Hepatocyte (in vitro differentiated cells): Measurements from ENCODE around the gene TAF8. TPM values are rescaled to one million over a fixed set of nuclear protein-coding genes. Genes with fewer than 3 reads are reported as not detected.

ENCODE experiments used
- DNase-seq: peaks from one replicate; pipeline ENCODE4 v3.0.0-alpha.2; 2016; ENCODE audit warnings: low spot score
- H2AFZ ChIP-seq: fragments of 200-600 bp; sonication (generic); 2 replicates; pipeline ENCODE4 v1.6.0; 2016; ENCODE audit warnings: antibody characterized with exemption, mild to moderate bottlenecking
- H3K27ac ChIP-seq: fragments of 200-600 bp; sonication (generic); 2 replicates; pipeline ENCODE4 v1.5.1; 2016; ENCODE audit warnings: mild to moderate bottlenecking
- H3K27me3 ChIP-seq: fragments of 200-600 bp; sonication (generic); 2 replicates; pipeline ENCODE4 v1.6.1; 2016
- H3K36me3 ChIP-seq: fragments of 200-600 bp; sonication (generic); replicated peaks from 2 replicates; pipeline ENCODE4 v1.5.1; 2016; ENCODE audit warnings: low read depth; ENCODE audit not compliant: insufficient read depth
- H3K4me1 ChIP-seq: fragments of 200-600 bp; sonication (generic); 2 replicates; pipeline ENCODE4 v1.5.1; 2016; ENCODE audit warnings: mild to moderate bottlenecking, moderate library complexity; ENCODE audit not compliant: insufficient read depth
- H3K4me2 ChIP-seq: fragments of 200-600 bp; sonication (generic); 2 replicates; pipeline ENCODE4 v1.6.0; 2016
- H3K4me3 ChIP-seq: fragments of 200-600 bp; sonication (generic); 2 replicates; pipeline ENCODE4 v1.5.1; 2016; ENCODE audit warnings: mild to moderate bottlenecking
- H3K79me2 ChIP-seq: fragments of 200-600 bp; sonication (generic); 2 replicates; pipeline ENCODE4 v1.6.0; 2017; ENCODE audit warnings: mild to moderate bottlenecking
- H3K9me2 ChIP-seq: fragments of 200-600 bp; sonication (generic); replicated peaks from 2 replicates; pipeline ENCODE4 v1.6.0; 2017; ENCODE audit warnings: mild to moderate bottlenecking; ENCODE audit not compliant: insufficient read depth
- H3K9me3 ChIP-seq: fragments of 200-600 bp; sonication (generic); 2 replicates; pipeline ENCODE4 v1.5.1; 2016; ENCODE audit warnings: low read depth, mild to moderate bottlenecking
- H4K20me1 ChIP-seq: fragments of 200-600 bp; sonication (generic); 2 replicates; pipeline ENCODE4 v1.6.0; 2016; ENCODE audit warnings: mild to moderate bottlenecking; ENCODE audit not compliant: insufficient read depth, poor library complexity, severe bottlenecking
- CTCF ChIP-seq: fragments of 200-600 bp; sonication (generic); IDR thresholded peaks from 2 replicates; pipeline ENCODE4 v1.5.1; 2016; ENCODE audit warnings: antibody characterized with exemption, mild to moderate bottlenecking; ENCODE audit not compliant: poor library complexity
- EZH2 ChIP-seq: fragments of 200-600 bp; sonication (generic); IDR thresholded peaks from 2 replicates; pipeline ENCODE4 v1.6.1; 2016; ENCODE audit warnings: antibody characterized with exemption, mild to moderate bottlenecking, borderline replicate concordance
- EZH2phosphoT487 ChIP-seq: fragments of 200-600 bp; sonication (generic); IDR thresholded peaks from one replicate; pipeline ENCODE4 v1.6.1; 2018; ENCODE audit warnings: antibody characterized with exemption, mild to moderate bottlenecking, low read depth, moderate library complexity; ENCODE audit not compliant: unreplicated experiment, severe bottlenecking
- WGBS: methylation state at CpG from one replicate; pipeline ENCODE4 v1.1.6; 2016; ENCODE audit warnings: low lambda C conversion rate; ENCODE audit errors: missing lambda C conversion rate; 5-methylcytosine and 5-hydroxymethylcytosine counted together
- polyA plus RNA-seq: library from polyadenylated mRNA; unstranded; fragments of >200 nt; fragmentation: Nextera tagmentation; extraction: Ambion mirVana; gene quantifications from 2 replicates; pipeline ENCODE4 v1.2.1, GENCODE V29; 2016
- total RNA-seq: library from RNA; depleted of rRNA; stranded (reverse); fragments of >200 nt; gene quantifications from 2 replicates; pipeline ENCODE4 v1.2.3, GENCODE V29; 2014

TAF8 gene
- total and polyA plus RNA-seq, 2 experiments from 2014 or later = 14.0 to 25.1 TPM

- no peaks in the 10 kb centered on the region for H3K9me3 ChIP-seq
- DNase-seq = peak; percentile 63
- TF ChIP-seq CTCF = no peak
- TF ChIP-seq EZH2phosphoT487 = no peak
- no peak for TF ChIP-seq EZH2
- H3K27ac ChIP-seq = no peak overlapping the region
- no peaks in the 10 kb centered on the region for H3K36me3 ChIP-seq
- peaks cover 33% of the 10 kb centered on the region for H3K4me1 ChIP-seq
- no peak overlapping the region for H3K4me3 ChIP-seq
- H3K9me2 ChIP-seq = no peaks in the 10 kb centered on the region
- H3K27me3 ChIP-seq = no peaks in the 10 kb centered on the region
- H4K20me1 ChIP-seq = no peaks in the 10 kb centered on the region
- no peak overlapping the region for H2AFZ ChIP-seq
- WGBS = 79% methylated on average over 17 of the region's 19 CpGs
- H3K4me2 ChIP-seq = no peak overlapping the region
- H3K79me2 ChIP-seq = peaks cover 8% of the 10 kb centered on the region
Measured at GRCh38 chr6:42106112-42107023, 56.0 kb downstream of the TAF8 start.

GRCh38 chr6:42108071-42108470 lies 57.7 kb downstream of the TAF8 start:
- TF ChIP-seq EZH2phosphoT487 (no peak), EZH2 (no peak)
- Histone ChIP-seq H3K27ac (no peak overlapping the region), H4K20me1 (no peaks in the 10 kb centered on the region), H3K9me2 (no peaks in the 10 kb centered on the region), H3K4me2 (no peak overlapping the region), H3K4me3 (no peak overlapping the region), H3K79me2 (peaks cover 25% of the 10 kb centered on the region), H3K27me3 (no peaks in the 10 kb centered on the region), H3K4me1 (peaks cover 22% of the 10 kb centered on the region), H2AFZ (no peak overlapping the region), H3K9me3 (no peaks in the 10 kb centered on the region), H3K36me3 (no peaks in the 10 kb centered on the region)
- no peak for DNase-seq
- 98% methylated on average over 2 of the region's 2 CpGs for WGBS

GRCh38 chr6:42110683-42111082 lies 60.4 kb downstream of the TAF8 start:
- H3K9me3 ChIP-seq = no peaks in the 10 kb centered on the region
- H3K9me2 ChIP-seq = no peaks in the 10 kb centered on the region
- peaks cover 28% of the 10 kb centered on the region for H3K79me2 ChIP-seq
- no peak for DNase-seq
- H3K4me3 ChIP-seq = no peak overlapping the region
- no peak overlapping the region for H2AFZ ChIP-seq
- no peak overlapping the region for H3K27ac ChIP-seq
- no peaks in the 10 kb centered on the region for H4K20me1 ChIP-seq
- H3K4me1 ChIP-seq = peaks cover 19% of the 10 kb centered on the region
- WGBS = 66% methylated on average over 3 of the region's 3 CpGs
- no peaks in the 10 kb centered on the region for H3K27me3 ChIP-seq
- H3K36me3 ChIP-seq = no peaks in the 10 kb centered on the region
- no peak overlapping the region for H3K4me2 ChIP-seq
- TF ChIP-seq EZH2phosphoT487 (no peak), EZH2 (no peak), CTCF (no peak)

- no peak overlapping the region for H3K4me3 ChIP-seq
- DNase-seq = no peak
- H3K9me2 ChIP-seq = no peaks in the 10 kb centered on the region
- no peak overlapping the region for H3K27ac ChIP-seq
- H3K79me2 ChIP-seq = peaks cover 35% of the 10 kb centered on the region
- no peaks in the 10 kb centered on the region for H3K36me3 ChIP-seq
- H3K4me1 ChIP-seq = peaks cover 17% of the 10 kb centered on the region
- no peaks in the 10 kb centered on the region for H3K27me3 ChIP-seq
- H2AFZ ChIP-seq = no peak overlapping the region
- H4K20me1 ChIP-seq = no peaks in the 10 kb centered on the region
- WGBS = 100% methylated on average over 1 of the region's 1 CpG
- H3K9me3 ChIP-seq = no peaks in the 10 kb centered on the region
- no peak for TF ChIP-seq EZH2
- TF ChIP-seq CTCF = no peak
- TF ChIP-seq EZH2phosphoT487 = no peak
- H3K4me2 ChIP-seq = no peak overlapping the region
Measured at GRCh38 chr6:42112351-42112750, 62.0 kb downstream of the TAF8 start.
